Keratinocyte (primary cell): ENCODE measurements around the gene PARL. TPM values are rescaled to one million over a fixed set of nuclear protein-coding genes. Genes with fewer than 3 reads are reported as not detected.

Experiments
- DNase-seq: peaks from one replicate; pipeline ENCODE4 v3.0.0-alpha.2; 2011; ENCODE audit warnings: low read depth, missing footprints, low spot score
- FAIRE-seq: peaks from 2 replicates; lab custom pipeline; 2011; peaks lifted over from hg19 to GRCh38; lab: Jason Lieb, UNC
- H2AFZ ChIP-seq: 2 replicates; pipeline ENCODE4 v1.6.0; 2012; ENCODE audit warnings: low read length, control low read depth, inconsistent platforms; ENCODE audit not compliant: control insufficient read depth
- H3K27ac ChIP-seq: 2 replicates; pipeline ENCODE4 v1.5.1; 2011; ENCODE audit warnings: low read length; ENCODE audit not compliant: control insufficient read depth, insufficient read depth
- H3K27me3 ChIP-seq: 3 replicates; pipeline ENCODE4 v1.6.0; 2011; ENCODE audit warnings: low read length; ENCODE audit not compliant: control insufficient read depth, insufficient read depth; ENCODE audit errors: extremely low read depth
- H3K36me3 ChIP-seq, 2 experiments: 2 replicates in 1 of 2; 3 replicates in 1 of 2; pipeline ENCODE4 v1.5.1; 2011; ENCODE audit warnings: low read length in 2 of 2, mild to moderate bottlenecking in 1 of 2; ENCODE audit not compliant: control insufficient read depth in 2 of 2, insufficient read depth in 2 of 2; ENCODE audit errors: extremely low read depth in 1 of 2
- H3K4me1 ChIP-seq: 3 replicates; pipeline ENCODE4 v1.5.1; 2011; ENCODE audit warnings: low read length; ENCODE audit not compliant: control insufficient read depth, insufficient read depth; ENCODE audit errors: extremely low read depth
- H3K4me2 ChIP-seq: 3 replicates; pipeline ENCODE4 v1.6.0; 2011; ENCODE audit warnings: low read depth, low read length; ENCODE audit not compliant: control insufficient read depth, insufficient read depth; ENCODE audit errors: extremely low read depth
- H3K4me3 ChIP-seq, 3 experiments: fragments of 200-600 bp in 1 of 3; sonication (generic) in 1 of 3; 2 replicates in 2 of 3; 3 replicates in 1 of 3; pipeline ENCODE4 v1.5.1; 2011 to 2016; ENCODE audit warnings: low read length in 3 of 3, mild to moderate bottlenecking in 3 of 3, control low read depth in 2 of 3, inconsistent platforms in 1 of 3, low read depth in 1 of 3, mixed read lengths in 1 of 3, mixed run types in 1 of 3, moderate library complexity in 1 of 3; ENCODE audit not compliant: control insufficient read depth in 2 of 3, insufficient read depth in 2 of 3; ENCODE audit errors: extremely low read depth in 1 of 3
- H3K79me2 ChIP-seq: 2 replicates; pipeline ENCODE4 v1.6.0; 2012; ENCODE audit warnings: low read length; ENCODE audit not compliant: control insufficient read depth, insufficient read depth
- H3K9ac ChIP-seq: 3 replicates; pipeline ENCODE4 v1.6.0; 2011; ENCODE audit warnings: low read length; ENCODE audit not compliant: control insufficient read depth, insufficient read depth; ENCODE audit errors: extremely low read depth
- H3K9me1 ChIP-seq: 3 replicates; pipeline ENCODE4 v1.6.0; 2011; ENCODE audit warnings: low read length; ENCODE audit not compliant: control insufficient read depth, insufficient read depth; ENCODE audit errors: extremely low read depth
- H3K9me3 ChIP-seq: 2 replicates; pipeline ENCODE4 v1.5.1; 2012; ENCODE audit warnings: low read depth, low read length; ENCODE audit not compliant: control insufficient read depth
- H4K20me1 ChIP-seq: 3 replicates; pipeline ENCODE4 v1.6.0; 2011; ENCODE audit warnings: low read length; ENCODE audit not compliant: control insufficient read depth, insufficient read depth; ENCODE audit errors: extremely low read depth
- CTCF ChIP-seq, 3 experiments: IDR thresholded peaks in 1 of 3; conservative IDR thresholded peaks in 1 of 3; optimal IDR thresholded peaks in 1 of 3; 2 replicates in 2 of 3; 3 replicates in 1 of 3; pipeline versions ENCODE3 to v1.5.1; 2011; ENCODE audit warnings: low read length in 3 of 3, mild to moderate bottlenecking in 3 of 3, moderate library complexity in 2 of 3, control low read depth in 1 of 3, inconsistent platforms in 1 of 3; ENCODE audit not compliant: insufficient read depth in 2 of 3; ENCODE audit errors: extremely low read depth in 1 of 3
- EZH2 ChIP-seq: IDR thresholded peaks from one replicate; pipeline ENCODE4 v1.6.1; 2012; ENCODE audit warnings: inconsistent platforms, mild to moderate bottlenecking, low read length, moderate library complexity
- dilution Hi-C: fragments of 300-500 bp; cut with MboI; formaldehyde crosslinking; loops from one replicate; pipeline ENCODE4 v1.7.0; 2020; ENCODE audit warnings: low sequenced_read_pairs; ENCODE audit not compliant: extremely low pct_ligation_motif_present
- polyA plus RNA-seq, 5 experiments: library from polyadenylated mRNA; depleted of rRNA in 3 of 5; stranded (reverse) in 3 of 5; stranded (forward) in 1 of 5; unstranded in 1 of 5; fragments of >200 nt; gene quantifications; 1 replicate in 1 of 5; 2 replicates in 3 of 5; 3 replicates in 1 of 5; pipeline versions ENCODE4 v1.2.1 to v1.2.3, GENCODE V29; 2011 to 2012; ENCODE audit warnings: missing spikeins in 2 of 5, low read depth in 1 of 5, low replicate concordance in 1 of 5

The PARL gene
- polyA plus RNA-seq, 1 donor (not counting 4 experiments of a cell fraction or from before 2014, with no cell fraction given) = 68.9 TPM

GRCh38 chr3:183800243-183800863, 84.3 kb downstream of the PARL start:
- H2AFZ ChIP-seq = no peak overlapping the region
- FAIRE-seq (no peak), DNase-seq (no peak)
- no peaks in the 10 kb centered on the region for H3K79me2 ChIP-seq
- no peaks in the 10 kb centered on the region for H3K4me1 ChIP-seq
- H3K27me3 ChIP-seq = no peaks in the 10 kb centered on the region
- no peak overlapping the region for H3K9ac ChIP-seq
- peaks cover 34 to 46% of the 10 kb centered on the region in 2 experiments for H3K36me3 ChIP-seq
- no peak overlapping the region for H3K27ac ChIP-seq
- no peak overlapping the region for H3K4me3 ChIP-seq
- H3K4me2 ChIP-seq = no peak overlapping the region
- TF ChIP-seq CTCF (optimal IDR thresholded peaks at IDR 0.05 in 1 of 3, IDR thresholded peaks at IDR 0.05 in 1 of 3, conservative IDR thresholded peaks at IDR 0.05 in 1 of 3; ENCODE audit: extremely low read depth in 1 of 3, insufficient read depth in 2 of 3, low read length in 3 of 3) (no peak), EZH2 (no peak)
- no peaks in the 10 kb centered on the region for H3K9me1 ChIP-seq
- H3K9me3 ChIP-seq = no peaks in the 10 kb centered on the region
- dilution Hi-C loops = no loop called here
- H4K20me1 ChIP-seq = no peaks in the 10 kb centered on the region

- H3K27me3 ChIP-seq = no peaks in the 10 kb centered on the region
- H3K9me3 ChIP-seq = no peaks in the 10 kb centered on the region
- H3K36me3 ChIP-seq = peaks cover 37 to 44% of the 10 kb centered on the region in 2 experiments
- no peaks in the 10 kb centered on the region for H4K20me1 ChIP-seq
- H3K4me1 ChIP-seq = no peaks in the 10 kb centered on the region
- H3K4me2 ChIP-seq = no peak overlapping the region
- no peaks in the 10 kb centered on the region for H3K79me2 ChIP-seq
- H3K9me1 ChIP-seq = no peaks in the 10 kb centered on the region
- dilution Hi-C loops = no loop called here
- no peak for TF ChIP-seq CTCF (optimal IDR thresholded peaks at IDR 0.05 in 1 of 3, IDR thresholded peaks at IDR 0.05 in 1 of 3, conservative IDR thresholded peaks at IDR 0.05 in 1 of 3; ENCODE audit: extremely low read depth in 1 of 3, insufficient read depth in 2 of 3, low read length in 3 of 3)
- TF ChIP-seq EZH2 = no peak
- no peak overlapping the region for H3K27ac ChIP-seq
- FAIRE-seq (no peak), DNase-seq (no peak)
- H3K9ac ChIP-seq = no peak overlapping the region
- H3K4me3 ChIP-seq = no peak overlapping the region
- H2AFZ ChIP-seq = no peak overlapping the region
Measured at GRCh38 chr3:183799461-183799860, 85.2 kb downstream of the PARL start.
